Glutamatergic neuron (in vitro differentiated cells): ENCODE results near the gene ATP2A2. TPM values are rescaled to one million over a fixed set of nuclear protein-coding genes. Genes with fewer than 3 reads are reported as not detected.

ENCODE experiments used
- DNase-seq: peaks from one replicate; pipeline ENCODE4 v3.0.0; 2022
- H3K27ac Mint-ChIP-seq: one replicate; pipeline ENCODE4 v1.8.0; 2020; ENCODE audit warnings: mild to moderate bottlenecking, mixed read lengths, inconsistent platforms; ENCODE audit not compliant: unreplicated experiment
- H3K27me3 Mint-ChIP-seq: one replicate; pipeline ENCODE4 v1.8.0; 2020; ENCODE audit warnings: mild to moderate bottlenecking, moderate library complexity, mixed read lengths, inconsistent platforms; ENCODE audit not compliant: unreplicated experiment
- H3K36me3 Mint-ChIP-seq: one replicate; pipeline ENCODE4 v1.8.0; 2020; ENCODE audit warnings: mild to moderate bottlenecking, mixed read lengths, inconsistent platforms; ENCODE audit not compliant: unreplicated experiment
- H3K4me1 Mint-ChIP-seq: one replicate; pipeline ENCODE4 v1.8.0; 2020; ENCODE audit warnings: mild to moderate bottlenecking, low read depth, mixed read lengths, inconsistent platforms; ENCODE audit not compliant: unreplicated experiment
- H3K4me3 Mint-ChIP-seq: one replicate; pipeline ENCODE4 v1.8.0; 2020; ENCODE audit warnings: mild to moderate bottlenecking, mixed read lengths, inconsistent platforms; ENCODE audit not compliant: unreplicated experiment
- H3K9me3 Mint-ChIP-seq: one replicate; pipeline ENCODE4 v1.8.0; 2020; ENCODE audit warnings: mild to moderate bottlenecking, moderate library complexity, mixed read lengths, inconsistent platforms; ENCODE audit not compliant: unreplicated experiment
- CTCF ChIP-seq: fragments of 200-600 bp; sonication (generic); IDR thresholded peaks from one replicate; pipeline ENCODE4 v1.5.0; 2021; ENCODE audit not compliant: partially characterized antibody, unreplicated experiment
- total RNA-seq: library from RNA; stranded (reverse); fragmentation: NEBNext Ultra II Directional; extraction: Animal tissue kit (Norgen Biotek cat#: 25700); gene quantifications from one replicate; pipeline ENCODE4 v1.2.1, GENCODE V29; 2021; ENCODE audit not compliant: unreplicated experiment

Gene ATP2A2
- total RNA-seq, 1 donor from 2014 or later = 269 TPM

- Mint-ChIP-seq H3K4me3 (no peak overlapping the region), H3K27ac (no peak overlapping the region)
- no peak for TF ChIP-seq CTCF
These were observed 34.3 kb upstream of the ATP2A2 start for GRCh38 chr12:110246636-110247339.

GRCh38 chr12:110247340-110248095 lies 33.5 kb upstream of the ATP2A2 start:
- H3K4me1 Mint-ChIP-seq = peaks cover 12% of the 10 kb centered on the region
- no peak for TF ChIP-seq CTCF
- H3K27ac Mint-ChIP-seq = no peak overlapping the region
- H3K36me3 Mint-ChIP-seq = peaks cover 7% of the 10 kb centered on the region
- H3K27me3 Mint-ChIP-seq = no peaks in the 10 kb centered on the region
- no peaks in the 10 kb centered on the region for H3K9me3 Mint-ChIP-seq
- no peak for DNase-seq
- no peak overlapping the region for H3K4me3 Mint-ChIP-seq

More at GRCh38 chr12:110246636-110247339, 34.3 kb upstream of the ATP2A2 start:
- Mint-ChIP-seq H3K9me3 (no peaks in the 10 kb centered on the region), H3K4me1 (peaks cover 12% of the 10 kb centered on the region), H3K27me3 (no peaks in the 10 kb centered on the region), H3K36me3 (peaks cover 7% of the 10 kb centered on the region)
- no peak for DNase-seq

GRCh38 chr12:110248096-110248447 lies 33.0 kb upstream of the ATP2A2 start:
- peaks cover 7% of the 10 kb centered on the region for H3K36me3 Mint-ChIP-seq
- no peak overlapping the region for H3K4me3 Mint-ChIP-seq
- H3K4me1 Mint-ChIP-seq = peaks cover 12% of the 10 kb centered on the region
- no peak overlapping the region for H3K27ac Mint-ChIP-seq
- H3K27me3 Mint-ChIP-seq = no peaks in the 10 kb centered on the region
- DNase-seq = no peak
- no peaks in the 10 kb centered on the region for H3K9me3 Mint-ChIP-seq
- TF ChIP-seq CTCF = no peak

- H3K4me1 Mint-ChIP-seq = peaks cover 12% of the 10 kb centered on the region
- H3K27me3 Mint-ChIP-seq = no peaks in the 10 kb centered on the region
- no peak for DNase-seq
- TF ChIP-seq CTCF = no peak
- no peaks in the 10 kb centered on the region for H3K9me3 Mint-ChIP-seq
- H3K36me3 Mint-ChIP-seq = peaks cover 7% of the 10 kb centered on the region
- no peak overlapping the region for H3K4me3 Mint-ChIP-seq
- no peak overlapping the region for H3K27ac Mint-ChIP-seq
These were observed 31.9 kb upstream of the ATP2A2 start for GRCh38 chr12:110249105-110249504.

- no peak overlapping the region for H3K27ac Mint-ChIP-seq
- TF ChIP-seq CTCF = no peak
- H3K9me3 Mint-ChIP-seq = no peaks in the 10 kb centered on the region
- no peak for DNase-seq
- peaks cover 11% of the 10 kb centered on the region for H3K4me1 Mint-ChIP-seq
- peaks cover 7% of the 10 kb centered on the region for H3K36me3 Mint-ChIP-seq
- H3K4me3 Mint-ChIP-seq = no peak overlapping the region
- no peaks in the 10 kb centered on the region for H3K27me3 Mint-ChIP-seq
These were observed 31.3 kb upstream of the ATP2A2 start for GRCh38 chr12:110249716-110250225.
